CD14-positive monocyte (primary cell): ENCODE measurements around the gene DNAJC27. TPM values are rescaled to one million over a fixed set of nuclear protein-coding genes. Genes with fewer than 3 reads are reported as not detected.

ENCODE experiments used
- DNase-seq, 3 donors: peaks; one replicate each; pipeline ENCODE4 v3.0.0-alpha.2; 2011 to 2022
- H2AFZ ChIP-seq: 2 replicates; pipeline ENCODE4 v1.6.0; 2012; ENCODE audit warnings: mild to moderate bottlenecking, low read depth, low read length, inconsistent platforms; ENCODE audit not compliant: insufficient read depth, poor library complexity, severe bottlenecking
- H3K27ac ChIP-seq, 2 donors: 1 replicate in 1 of 2; 2 replicates in 1 of 2; pipeline ENCODE4 v1.5.1; 2012 to 2013; ENCODE audit warnings: low read length in 2 of 2, control low read depth in 1 of 2, inconsistent platforms in 1 of 2, low read depth in 1 of 2, mild to moderate bottlenecking in 1 of 2
- H3K27me3 ChIP-seq, 2 donors: one replicate each; pipeline versions ENCODE4 v1.6.0 to v1.6.1; 2011 to 2013; ENCODE audit warnings: low read length in 2 of 2; ENCODE audit not compliant: control insufficient read depth in 2 of 2, insufficient read depth in 2 of 2
- H3K36me3 ChIP-seq, 2 donors: replicated peaks in 1 of 2; 1 replicate in 1 of 2; 2 replicates in 1 of 2; pipeline versions ENCODE4 v1.5.1 to v1.6.1; 2012 to 2013; ENCODE audit warnings: low read length in 2 of 2, control low read depth in 1 of 2, inconsistent platforms in 1 of 2, mild to moderate bottlenecking in 1 of 2; ENCODE audit not compliant: insufficient read depth in 2 of 2, control insufficient read depth in 1 of 2
- H3K4me1 ChIP-seq, 2 donors: 1 replicate in 1 of 2; 2 replicates in 1 of 2; pipeline versions ENCODE4 v1.5.1 to v1.6.1; 2012 to 2013; ENCODE audit warnings: low read length in 2 of 2, control low read depth in 1 of 2, inconsistent platforms in 1 of 2, mild to moderate bottlenecking in 1 of 2, moderate library complexity in 1 of 2; ENCODE audit not compliant: insufficient read depth in 2 of 2, control insufficient read depth in 1 of 2
- H3K4me2 ChIP-seq: replicated peaks from 2 replicates; pipeline ENCODE3; 2012; ENCODE audit warnings: low read length, moderate library complexity, mild to moderate bottlenecking; ENCODE audit not compliant: poor library complexity, severe bottlenecking; ENCODE audit errors: extremely low read depth
- H3K4me3 ChIP-seq, 3 experiments: fragments of 200-600 bp in 1 of 3; sonication (generic) in 1 of 3; replicated peaks in 1 of 3; 1 replicate in 2 of 3; 2 replicates in 1 of 3; pipeline ENCODE4 v1.5.1; 2011 to 2013; ENCODE audit warnings: low read length in 3 of 3, mild to moderate bottlenecking in 3 of 3, control low read depth in 2 of 3, low read depth in 2 of 3, inconsistent platforms in 1 of 3, moderate library complexity in 1 of 3
- H3K79me2 ChIP-seq: 2 replicates; pipeline ENCODE4 v1.6.0; 2012; ENCODE audit warnings: mild to moderate bottlenecking, control low read depth, inconsistent platforms, low read length, moderate library complexity; ENCODE audit not compliant: insufficient read depth
- H3K9ac ChIP-seq: 2 replicates; pipeline ENCODE4 v1.6.0; 2017; ENCODE audit warnings: low read length, mild to moderate bottlenecking; ENCODE audit not compliant: insufficient read depth, poor library complexity, severe bottlenecking
- H3K9me3 ChIP-seq, 2 donors: replicated peaks in 1 of 2; 1 replicate in 1 of 2; 2 replicates in 1 of 2; pipeline versions ENCODE4 v1.5.1 to v1.6.1; 2012 to 2013; ENCODE audit warnings: low read length in 2 of 2, control low read depth in 1 of 2; ENCODE audit not compliant: control insufficient read depth in 1 of 2, insufficient read depth in 1 of 2
- H4K20me1 ChIP-seq: 2 replicates; pipeline ENCODE4 v1.6.0; 2012; ENCODE audit warnings: mild to moderate bottlenecking, low read length, control low read depth, moderate library complexity; ENCODE audit not compliant: insufficient read depth
- H3K27ac Mint-ChIP-seq, 7 donors: one replicate each; pipeline ENCODE4 v1.8.0; 2020; ENCODE audit warnings: mild to moderate bottlenecking in 7 of 7, mixed read lengths in 7 of 7, moderate library complexity in 6 of 7, inconsistent platforms in 2 of 7
- H3K27me3 Mint-ChIP-seq, 3 donors: one replicate each; pipeline ENCODE4 v1.8.0; 2021 to 2022; ENCODE audit warnings: low read depth in 3 of 3, mild to moderate bottlenecking in 3 of 3, mixed read lengths in 3 of 3, moderate library complexity in 3 of 3, inconsistent platforms in 1 of 3
- H3K36me3 Mint-ChIP-seq, 2 donors: one replicate each; pipeline ENCODE4 v1.8.0; 2020; ENCODE audit warnings: mixed read lengths in 2 of 2, inconsistent platforms in 1 of 2, mild to moderate bottlenecking in 1 of 2
- H3K4me1 Mint-ChIP-seq: one replicate; pipeline ENCODE4 v1.8.0; 2020; ENCODE audit warnings: mild to moderate bottlenecking, mixed read lengths
- H3K4me3 Mint-ChIP-seq, 2 donors: one replicate each; pipeline ENCODE4 v1.8.0; 2020; ENCODE audit warnings: mild to moderate bottlenecking in 2 of 2, mixed read lengths in 2 of 2, moderate library complexity in 1 of 2
- H3K9me3 Mint-ChIP-seq, 7 donors: one replicate each; pipeline ENCODE4 v1.8.0; 2020 to 2022; ENCODE audit warnings: mixed read lengths in 7 of 7, mild to moderate bottlenecking in 6 of 7, moderate library complexity in 6 of 7, inconsistent platforms in 2 of 7
- intact Hi-C, 2 donors: fragments of 100-400 bp; cut with micrococcal nuclease; formaldehyde crosslinking; loops; one replicate each; pipeline versions ENCODE4 v1.15.0 to v1.15.1; 2023
- polyA plus RNA-seq, 3 donors: library from polyadenylated mRNA; depleted of rRNA in 1 of 3; unstranded in 2 of 3; stranded (reverse) in 1 of 3; fragments of 300-500 nt in 2 of 3; fragments of >200 nt in 1 of 3; fragmentation: Illumina TruSeq in 2 of 3; gene quantifications; 1 replicate in 2 of 3; 2 replicates in 1 of 3; pipeline ENCODE4 v1.2.3, GENCODE V29; 2012 to 2021
- TF ChIP-seq, protein P1 (sequence below): fragments of 200-600 bp; IDR thresholded peaks from one replicate; pipeline ENCODE4 v1.8.0; 2022; ENCODE audit warnings: antibody characterized with exemption, mild to moderate bottlenecking

Gene DNAJC27
- polyA plus RNA-seq, 3 donors, result 0.86 to 2.8 (median 2.2) TPM

DNA sequence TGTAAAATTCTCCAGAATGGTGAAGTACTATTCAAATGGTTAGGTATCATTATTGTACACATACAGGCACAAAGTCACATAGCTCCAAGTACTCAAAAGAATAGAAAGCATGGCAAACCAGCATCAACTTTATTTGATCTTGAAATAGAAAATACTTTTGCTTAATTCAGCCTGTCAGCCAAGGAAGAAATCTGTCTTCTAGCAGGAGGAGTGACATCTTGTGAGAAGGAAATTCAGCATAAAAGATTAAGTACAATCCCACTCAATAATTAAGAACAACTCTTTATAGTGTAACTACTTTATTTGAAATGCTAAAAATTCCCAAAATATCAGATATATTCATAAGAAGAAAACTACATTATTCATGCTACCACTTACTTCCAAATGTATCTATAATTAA, 15.8 kb downstream of the DNAJC27 start:
- H3K4me3 ChIP-seq, result no peak overlapping the region
- intact Hi-C loops, result no loop called here
- peaks cover 4 to 16% of the 10 kb centered on the region in 2 donors for H3K9me3 ChIP-seq
- no peak overlapping the region for H3K4me2 ChIP-seq
- Mint-ChIP-seq H3K27ac (no peak overlapping the region), H3K4me3 (no peak overlapping the region), H3K36me3 (peaks cover 84 to 85% of the 10 kb centered on the region in 2 donors), H3K9me3 (peaks cover 7 to 14% (median 13%) of the 10 kb centered on the region in 7 donors), H3K4me1 (no peaks in the 10 kb centered on the region), H3K27me3 (no peaks in the 10 kb centered on the region)
- no peaks in the 10 kb centered on the region for H4K20me1 ChIP-seq
- TF ChIP-seq, protein P1, sequence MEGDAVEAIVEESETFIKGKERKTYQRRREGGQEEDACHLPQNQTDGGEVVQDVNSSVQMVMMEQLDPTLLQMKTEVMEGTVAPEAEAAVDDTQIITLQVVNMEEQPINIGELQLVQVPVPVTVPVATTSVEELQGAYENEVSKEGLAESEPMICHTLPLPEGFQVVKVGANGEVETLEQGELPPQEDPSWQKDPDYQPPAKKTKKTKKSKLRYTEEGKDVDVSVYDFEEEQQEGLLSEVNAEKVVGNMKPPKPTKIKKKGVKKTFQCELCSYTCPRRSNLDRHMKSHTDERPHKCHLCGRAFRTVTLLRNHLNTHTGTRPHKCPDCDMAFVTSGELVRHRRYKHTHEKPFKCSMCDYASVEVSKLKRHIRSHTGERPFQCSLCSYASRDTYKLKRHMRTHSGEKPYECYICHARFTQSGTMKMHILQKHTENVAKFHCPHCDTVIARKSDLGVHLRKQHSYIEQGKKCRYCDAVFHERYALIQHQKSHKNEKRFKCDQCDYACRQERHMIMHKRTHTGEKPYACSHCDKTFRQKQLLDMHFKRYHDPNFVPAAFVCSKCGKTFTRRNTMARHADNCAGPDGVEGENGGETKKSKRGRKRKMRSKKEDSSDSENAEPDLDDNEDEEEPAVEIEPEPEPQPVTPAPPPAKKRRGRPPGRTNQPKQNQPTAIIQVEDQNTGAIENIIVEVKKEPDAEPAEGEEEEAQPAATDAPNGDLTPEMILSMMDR, result no peak
- H3K36me3 ChIP-seq, result peaks cover 45 to 99% of the 10 kb centered on the region in 2 donors
- no peak overlapping the region for H3K9ac ChIP-seq
- H3K27me3 ChIP-seq, result no peaks in the 10 kb centered on the region
- H2AFZ ChIP-seq, result no peak overlapping the region
- H3K79me2 ChIP-seq, result no peaks in the 10 kb centered on the region
- H3K4me1 ChIP-seq, result no peaks in the 10 kb centered on the region
- DNase-seq, result no peak
- no peak overlapping the region for H3K27ac ChIP-seq

DNA sequence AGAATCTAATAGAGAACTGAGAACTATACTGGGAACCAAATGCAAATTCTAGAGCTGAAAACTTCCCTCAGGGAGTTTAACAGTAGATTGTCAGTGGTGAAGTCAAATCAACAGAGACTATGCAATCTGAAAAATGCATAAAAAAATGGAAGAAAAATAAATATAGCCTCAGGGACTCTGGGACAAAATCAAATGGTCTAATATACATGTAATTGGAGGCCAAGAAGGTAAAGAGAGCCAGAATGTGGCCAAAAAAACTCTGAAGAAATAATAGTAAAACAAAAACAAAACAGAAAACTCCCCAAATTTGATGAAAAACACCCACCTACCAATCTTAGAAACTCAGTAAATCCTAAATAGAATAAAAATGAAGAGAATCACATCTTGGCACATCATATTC, 16.5 kb downstream of the DNAJC27 start:
- Mint-ChIP-seq H3K27me3 (no peaks in the 10 kb centered on the region), H3K36me3 (peaks cover 82 to 89% of the 10 kb centered on the region in 2 donors), H3K27ac (no peak overlapping the region), H3K4me1 (no peaks in the 10 kb centered on the region), H3K4me3 (no peak overlapping the region), H3K9me3 (peaks cover 7 to 14% (median 13%) of the 10 kb centered on the region in 7 donors)
- no peak for DNase-seq
- no peak overlapping the region for H3K4me3 ChIP-seq
- TF ChIP-seq, protein P1, result no peak
- peaks cover 44 to 95% of the 10 kb centered on the region in 2 donors for H3K36me3 ChIP-seq
- H3K9ac ChIP-seq, result no peak overlapping the region
- H3K9me3 ChIP-seq, result peaks cover 4 to 16% of the 10 kb centered on the region in 2 donors
- no peaks in the 10 kb centered on the region for H3K4me1 ChIP-seq
- H2AFZ ChIP-seq, result no peak overlapping the region
- intact Hi-C loops, result no loop called here
- H3K27ac ChIP-seq, result no peak overlapping the region
- no peaks in the 10 kb centered on the region for H3K79me2 ChIP-seq
- no peak overlapping the region for H3K4me2 ChIP-seq
- no peaks in the 10 kb centered on the region for H4K20me1 ChIP-seq
- no peaks in the 10 kb centered on the region for H3K27me3 ChIP-seq
